SK-N-SH (cell line): ENCODE measurements around the gene CLPTM1L.

Experiments
- CHD2 ChIP-seq: fragments of 150-350 bp; IDR thresholded peaks from 2 replicates; pipeline ENCODE4 v1.6.1; 2018; ENCODE audit warnings: low read length; ENCODE audit not compliant: partially characterized antibody
- FOSL2 ChIP-seq: IDR thresholded peaks from 2 replicates; pipeline ENCODE4 v1.4.0; 2012; ENCODE audit warnings: low read depth, mild to moderate bottlenecking, moderate library complexity, borderline replicate concordance
- GATA2 ChIP-seq: sonication (generic); formaldehyde crosslinking; IDR thresholded peaks from 2 replicates; pipeline ENCODE4 v1.5.0; 2020; ENCODE audit warnings: mild to moderate bottlenecking, missing genetic modification reagents
- RAD21 ChIP-seq: IDR thresholded peaks from 2 replicates; pipeline ENCODE4 v1.6.1; 2012; ENCODE audit warnings: mild to moderate bottlenecking, low read length
- TF ChIP-seq, protein P1 (sequence below): fragments of 150-350 bp; IDR thresholded peaks from 2 replicates; pipeline ENCODE4 v1.6.1; 2017; ENCODE audit warnings: antibody characterized with exemption, low read length, low read depth, borderline replicate concordance

DNA sequence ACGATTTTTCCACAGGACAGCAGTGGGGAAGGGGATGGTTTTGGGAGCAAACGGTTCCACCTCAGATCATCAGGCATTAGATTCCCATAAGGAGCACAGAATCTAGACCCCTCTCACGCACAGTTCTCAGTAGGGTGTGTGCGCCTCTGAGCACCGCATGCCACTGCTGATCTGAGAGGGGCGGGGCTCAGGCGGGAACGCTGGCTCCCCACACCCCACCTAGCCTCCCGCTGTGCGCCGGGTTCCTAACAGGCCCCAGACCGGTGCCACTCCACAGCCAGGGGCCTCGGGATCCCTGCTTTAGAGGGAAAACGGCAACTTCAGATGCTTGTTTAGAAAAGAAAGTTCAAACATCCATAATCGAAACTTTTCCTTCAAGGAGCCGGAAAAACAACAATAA lies 70.4 kb downstream of the CLPTM1L start:
- no peak for TF ChIP-seq FOSL2
- no peak for TF ChIP-seq RAD21
- no peak for TF ChIP-seq GATA2 (CRISPR knock-in tag)
- TF ChIP-seq CHD2 = no peak
- TF ChIP-seq, protein P1, sequence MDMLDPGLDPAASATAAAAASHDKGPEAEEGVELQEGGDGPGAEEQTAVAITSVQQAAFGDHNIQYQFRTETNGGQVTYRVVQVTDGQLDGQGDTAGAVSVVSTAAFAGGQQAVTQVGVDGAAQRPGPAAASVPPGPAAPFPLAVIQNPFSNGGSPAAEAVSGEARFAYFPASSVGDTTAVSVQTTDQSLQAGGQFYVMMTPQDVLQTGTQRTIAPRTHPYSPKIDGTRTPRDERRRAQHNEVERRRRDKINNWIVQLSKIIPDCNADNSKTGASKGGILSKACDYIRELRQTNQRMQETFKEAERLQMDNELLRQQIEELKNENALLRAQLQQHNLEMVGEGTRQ = no peak
